DMS79 treated with DMSO at 0.1 percent for 48 hours (cell line): ENCODE results near the gene TMEM192.
"Not testable (repeated sequence)": the region's sequence is repeated elsewhere in the genome, so short reads cannot be mapped to it uniquely, and the experiment has no call there.

Experiments
- DNase-seq: peaks from one replicate; lab custom pipeline; 2025; lab: John Stamatoyannopoulos, UW

Gene TMEM192

DNA sequence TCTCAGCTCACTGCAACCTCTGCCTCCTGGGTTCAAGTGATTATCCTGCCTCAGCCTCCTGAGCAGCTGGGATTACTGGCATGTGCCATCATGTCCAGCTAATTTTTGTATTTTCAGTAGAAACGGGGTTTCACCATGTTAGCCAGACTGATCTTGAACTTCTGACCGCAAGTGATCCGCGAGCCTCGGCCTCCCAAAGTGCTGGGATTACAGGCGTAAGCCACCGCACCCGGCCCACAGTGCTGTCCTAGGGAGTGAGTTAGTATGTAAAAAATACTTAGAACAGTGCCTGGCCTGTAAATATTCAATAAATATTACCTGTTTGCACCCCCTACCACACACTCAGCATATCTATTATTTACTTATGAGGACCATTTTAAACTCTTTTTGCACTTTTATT is 20.5 kb downstream of the TMEM192 start:
- not testable (repeated sequence) for DNase-seq

DNA sequence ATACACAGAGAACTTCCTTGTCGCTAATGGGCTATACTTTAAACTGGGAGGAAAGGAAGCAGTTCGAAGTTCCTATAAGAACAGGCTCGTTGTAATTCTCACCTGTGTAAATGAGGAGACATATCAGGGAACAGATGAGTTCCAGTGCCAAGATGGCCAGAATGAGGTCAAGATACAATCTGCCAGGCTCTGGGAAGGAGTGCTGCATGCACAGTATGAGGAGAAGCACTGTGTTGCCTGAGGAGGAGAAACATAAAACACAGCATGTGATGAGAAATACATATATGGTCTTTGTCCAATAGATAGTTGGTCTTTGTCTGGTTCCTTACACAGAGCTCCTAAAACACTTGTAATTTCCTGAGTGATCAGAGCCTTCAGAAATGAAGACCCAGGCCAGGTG is 24.3 kb downstream of the TMEM192 start:
- DNase-seq: no peak

DNA sequence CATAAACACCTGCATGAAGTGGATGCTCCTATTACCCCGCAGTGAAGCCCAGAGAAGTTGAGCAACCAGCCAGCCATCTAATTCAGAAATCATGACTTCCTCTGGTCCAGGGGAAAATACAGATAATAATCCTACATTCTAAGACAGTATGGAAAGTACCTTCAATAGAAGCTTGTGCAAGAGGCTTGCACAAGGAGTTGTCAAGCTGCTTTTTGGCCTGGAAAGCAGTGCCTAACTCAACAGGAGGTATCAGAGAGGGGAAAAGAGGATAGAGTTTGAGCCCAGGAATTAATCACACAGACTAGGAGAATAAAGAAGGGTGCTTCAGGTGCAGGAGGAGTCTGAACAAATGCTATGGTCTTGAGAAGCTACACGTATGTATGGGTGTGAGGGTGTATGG is 26.7 kb downstream of the TMEM192 start:
- no peak for DNase-seq

DNA sequence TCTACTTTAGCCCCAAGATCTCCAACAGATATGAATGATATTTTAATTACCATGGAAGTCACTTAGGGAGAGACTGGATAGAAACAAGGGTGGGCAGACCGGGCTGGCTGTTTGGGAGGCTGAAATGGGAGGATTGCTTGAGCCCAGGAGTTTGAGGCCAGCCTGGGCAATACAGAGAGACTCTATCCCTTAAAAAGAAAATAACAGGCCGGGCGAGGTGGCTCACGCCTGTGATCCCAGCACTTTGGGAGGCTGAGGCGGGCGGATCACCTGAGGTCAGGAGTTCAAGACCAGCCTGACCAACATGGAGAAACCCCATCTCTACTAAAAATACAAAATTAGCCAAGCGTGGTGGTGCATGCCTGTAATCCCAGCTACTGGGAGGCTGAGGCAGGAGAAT is 27.9 kb downstream of the TMEM192 start:
- not testable (repeated sequence) for DNase-seq

DNA sequence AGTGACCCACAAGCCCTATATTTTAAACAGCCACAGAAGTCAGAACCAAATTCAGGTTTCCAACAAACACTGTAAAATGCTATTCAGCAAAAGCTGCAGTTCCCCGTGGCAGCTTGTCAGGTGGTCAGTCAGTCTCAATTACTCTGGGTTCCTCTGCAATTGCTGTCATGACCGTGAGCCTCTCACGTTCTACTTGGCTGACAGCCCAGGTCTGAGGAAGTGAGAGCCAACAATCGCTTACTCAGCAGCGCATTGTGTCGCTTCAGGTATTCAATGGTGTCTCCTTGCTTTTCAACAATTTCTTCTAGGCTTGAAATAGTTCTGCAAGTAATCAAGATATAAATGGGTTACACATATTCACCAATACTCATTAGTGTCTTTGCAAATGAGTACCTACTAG is 33.2 kb downstream of the TMEM192 start:
- DNase-seq: peak; percentile 84

DNA sequence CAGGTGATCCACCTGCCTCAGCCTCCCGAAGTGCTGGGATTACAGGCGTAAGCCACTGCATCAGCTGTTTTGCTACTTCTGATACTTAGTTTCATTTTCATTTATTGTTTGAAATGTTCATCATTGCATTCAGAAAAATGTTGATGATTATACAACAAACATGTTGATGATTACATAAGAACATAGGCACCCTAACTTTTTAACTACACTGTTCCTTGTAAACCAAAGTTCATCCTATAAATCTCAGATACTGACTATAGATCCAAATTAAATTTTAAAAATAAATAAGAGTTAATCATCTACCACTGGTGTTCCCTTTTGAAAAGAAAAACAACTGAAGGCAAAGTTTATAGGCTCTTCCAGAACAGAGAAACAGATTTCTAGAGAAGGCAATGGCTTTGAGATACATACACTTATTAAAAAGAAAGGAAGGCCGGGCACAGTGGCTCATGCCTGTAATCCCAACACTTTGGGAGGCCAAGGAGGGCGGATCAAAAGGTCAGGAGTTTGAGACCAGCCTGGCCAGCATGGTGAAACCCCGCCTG is 35.6 kb downstream of the TMEM192 start:
- DNase-seq: no peak

DNA sequence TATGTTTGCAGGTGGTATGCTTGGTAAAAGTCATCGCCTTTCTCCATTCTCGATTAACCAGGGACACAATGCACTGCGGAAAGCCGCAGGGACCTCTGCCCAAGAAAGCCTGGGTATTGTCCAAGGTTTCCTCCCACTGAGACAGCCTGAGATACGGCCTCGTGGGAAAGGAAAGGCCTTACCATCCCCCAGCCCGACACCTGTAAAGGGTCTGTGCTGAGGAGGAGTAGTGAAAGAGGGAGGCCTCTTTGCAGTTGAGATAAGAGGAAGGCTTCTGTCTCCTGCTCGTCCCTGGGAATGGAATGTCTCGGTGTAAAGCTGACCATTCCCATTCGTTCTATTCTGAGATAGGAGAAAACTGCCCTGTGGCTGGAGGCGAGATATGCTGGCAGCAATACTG is 39.3 kb downstream of the TMEM192 start:
- not testable (repeated sequence) for DNase-seq

DNA sequence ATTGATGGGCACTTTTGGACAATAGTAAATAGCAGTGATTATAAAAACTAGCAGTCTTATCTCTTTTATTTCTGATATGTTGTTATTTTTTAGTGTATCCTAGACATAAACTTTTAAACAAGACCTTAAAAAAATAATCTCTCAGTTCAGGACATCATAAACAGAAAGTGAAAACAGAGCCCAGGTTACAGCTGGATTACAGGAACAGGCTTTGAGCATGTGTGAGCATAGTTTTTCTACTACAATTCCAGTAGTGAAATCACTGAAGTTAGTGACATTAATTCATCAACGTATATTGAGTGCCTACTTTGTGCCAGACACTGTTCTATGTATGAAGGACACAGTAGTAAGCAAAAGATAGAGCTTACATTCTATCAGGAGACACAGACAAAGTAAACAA is 42.1 kb downstream of the TMEM192 start:
- DNase-seq: no peak

DNA sequence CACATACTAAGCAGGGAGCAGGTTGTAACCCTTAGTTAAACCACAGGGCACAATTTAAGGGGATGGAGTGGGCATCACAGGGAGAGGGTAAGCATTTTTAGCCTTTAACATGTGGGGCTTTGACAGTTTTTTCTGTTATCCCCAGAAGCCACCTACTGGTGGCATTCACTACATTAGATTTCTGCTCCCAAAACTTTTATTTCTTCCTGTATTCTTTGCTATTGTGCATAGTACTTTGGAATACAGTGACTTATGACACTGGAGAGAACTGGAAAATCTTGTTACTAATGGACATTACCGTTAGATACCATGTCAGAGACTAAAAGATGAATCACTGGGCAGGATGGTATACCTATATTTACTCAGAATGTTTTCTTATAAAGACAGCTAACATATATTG is 51.7 kb downstream of the TMEM192 start:
- no peak for DNase-seq

DNA sequence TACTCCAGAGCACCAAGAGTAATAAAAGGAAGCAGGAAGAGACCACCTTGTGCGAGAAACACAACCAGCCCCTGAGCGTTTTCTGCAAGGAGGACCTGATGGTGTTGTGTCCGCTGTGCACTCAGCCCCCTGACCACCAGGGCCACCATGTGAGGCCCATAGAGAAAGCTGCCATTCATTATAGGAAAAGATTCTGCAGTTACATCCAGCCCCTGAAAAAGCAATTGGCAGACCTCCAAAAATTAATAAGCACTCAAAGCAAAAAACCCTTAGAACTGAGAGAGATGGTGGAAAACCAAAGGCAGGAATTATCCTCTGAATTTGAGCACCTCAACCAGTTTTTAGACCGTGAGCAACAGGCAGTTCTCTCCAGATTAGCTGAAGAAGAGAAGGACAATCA is 53.3 kb downstream of the TMEM192 start:
- DNase-seq: peak; percentile 78

DNA sequence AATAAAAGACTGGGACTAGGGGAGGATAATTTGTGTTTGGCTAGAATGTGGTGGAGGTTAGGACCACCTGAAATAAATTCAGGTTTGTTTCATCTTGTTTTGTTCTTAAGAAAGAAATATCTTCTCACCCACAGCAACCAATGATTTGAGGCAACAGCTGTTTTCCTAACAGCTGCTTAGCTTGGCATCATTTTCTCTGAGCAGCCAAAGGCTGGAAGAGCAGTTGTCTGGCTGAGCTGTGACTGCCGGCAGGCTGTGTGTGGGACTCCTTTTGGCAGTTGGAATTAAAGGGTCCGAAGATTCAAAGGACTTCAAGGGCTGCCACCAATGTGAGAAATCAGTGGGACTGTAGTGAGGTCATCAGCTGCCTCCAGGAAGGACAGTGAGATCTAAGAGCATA is 54.0 kb downstream of the TMEM192 start:
- DNase-seq: no peak

DNA sequence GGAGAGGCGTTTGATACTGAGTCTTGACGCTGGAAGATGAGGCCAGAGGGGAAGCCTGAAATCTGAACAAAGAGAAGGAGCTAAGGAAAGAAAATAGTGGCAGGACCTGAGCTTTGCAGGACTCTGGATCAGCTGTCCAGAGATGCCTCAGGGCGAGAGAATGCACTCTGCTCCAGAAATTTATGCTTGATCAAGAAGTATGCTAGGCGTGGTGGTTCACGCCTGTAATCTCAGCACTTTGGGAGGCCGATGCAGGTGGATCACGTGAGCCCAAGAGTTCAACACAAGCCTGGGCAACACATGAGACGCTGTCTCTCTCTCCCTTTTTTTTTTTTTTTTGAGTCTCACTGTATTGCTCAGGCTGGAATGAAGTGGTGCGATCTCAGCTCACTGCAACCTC is 57.1 kb downstream of the TMEM192 start:
- no peak for DNase-seq

DNA sequence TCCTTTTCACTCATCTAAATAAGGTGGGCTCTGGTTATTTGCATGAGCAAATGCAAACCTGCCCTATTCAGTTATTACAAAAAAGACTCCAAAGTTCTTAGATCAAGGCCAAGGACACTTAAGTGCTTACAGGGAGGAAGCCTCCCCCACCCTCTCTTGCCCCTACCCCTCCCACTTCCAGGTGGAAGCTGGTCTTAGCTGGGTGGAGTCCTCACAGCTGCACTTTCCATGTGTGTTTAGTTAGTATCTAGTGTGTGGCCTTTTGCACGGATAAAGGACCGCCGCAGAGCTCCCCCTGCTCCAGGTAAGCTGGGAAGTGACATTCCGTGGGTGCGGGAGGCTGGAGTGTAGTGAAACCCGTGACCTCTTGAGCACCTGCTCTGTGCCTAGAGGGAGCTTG is 59.0 kb downstream of the TMEM192 start, which contains the start of gene TRIM75:
TRIM75 (plus strand) TSS at position 222 of the 400 bp plus-strand sequence. CDS start 5,282 bp downstream, outside the sequence.
- DNase-seq: no peak

DNA sequence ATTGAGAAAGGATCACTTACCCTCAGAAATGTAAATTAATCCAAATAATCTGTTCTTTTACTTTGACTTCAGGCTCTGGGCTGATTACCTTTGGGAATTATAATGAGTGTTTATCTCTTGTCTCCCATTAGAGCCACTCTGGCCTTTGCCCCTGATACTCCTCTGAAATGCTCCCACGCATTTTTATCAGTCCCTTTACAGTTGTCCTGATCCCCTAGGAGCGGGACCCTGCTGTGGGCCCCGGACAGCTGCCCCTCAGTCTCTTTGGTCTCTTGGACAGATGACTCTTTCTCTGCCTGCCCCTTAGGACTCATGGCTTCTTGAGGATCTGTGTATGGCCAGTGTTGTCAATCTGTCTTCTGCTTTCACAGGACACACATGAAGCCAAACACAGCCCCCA is 60.0 kb downstream of the TMEM192 start:
- no peak for DNase-seq

DNA sequence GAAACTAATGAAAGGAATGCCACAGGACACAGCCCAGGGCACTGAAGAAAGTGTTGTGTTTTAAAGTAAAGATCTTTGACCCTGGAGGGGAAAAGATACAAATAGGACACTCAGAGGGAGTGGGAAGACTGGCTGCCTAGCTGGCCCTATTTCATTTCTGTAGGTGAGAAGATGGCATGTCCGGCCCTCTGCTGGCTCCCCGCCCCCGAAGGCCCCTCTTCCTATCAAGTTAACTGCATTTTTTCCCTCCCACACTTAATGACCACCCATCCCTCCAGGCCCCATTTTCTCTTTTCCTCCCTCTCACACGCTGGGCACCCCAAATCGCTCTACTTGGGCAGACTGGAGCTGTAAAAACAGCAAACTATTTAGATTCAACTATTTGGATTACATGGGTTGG is 64.5 kb downstream of the TMEM192 start:
- DNase-seq: no peak

DNA sequence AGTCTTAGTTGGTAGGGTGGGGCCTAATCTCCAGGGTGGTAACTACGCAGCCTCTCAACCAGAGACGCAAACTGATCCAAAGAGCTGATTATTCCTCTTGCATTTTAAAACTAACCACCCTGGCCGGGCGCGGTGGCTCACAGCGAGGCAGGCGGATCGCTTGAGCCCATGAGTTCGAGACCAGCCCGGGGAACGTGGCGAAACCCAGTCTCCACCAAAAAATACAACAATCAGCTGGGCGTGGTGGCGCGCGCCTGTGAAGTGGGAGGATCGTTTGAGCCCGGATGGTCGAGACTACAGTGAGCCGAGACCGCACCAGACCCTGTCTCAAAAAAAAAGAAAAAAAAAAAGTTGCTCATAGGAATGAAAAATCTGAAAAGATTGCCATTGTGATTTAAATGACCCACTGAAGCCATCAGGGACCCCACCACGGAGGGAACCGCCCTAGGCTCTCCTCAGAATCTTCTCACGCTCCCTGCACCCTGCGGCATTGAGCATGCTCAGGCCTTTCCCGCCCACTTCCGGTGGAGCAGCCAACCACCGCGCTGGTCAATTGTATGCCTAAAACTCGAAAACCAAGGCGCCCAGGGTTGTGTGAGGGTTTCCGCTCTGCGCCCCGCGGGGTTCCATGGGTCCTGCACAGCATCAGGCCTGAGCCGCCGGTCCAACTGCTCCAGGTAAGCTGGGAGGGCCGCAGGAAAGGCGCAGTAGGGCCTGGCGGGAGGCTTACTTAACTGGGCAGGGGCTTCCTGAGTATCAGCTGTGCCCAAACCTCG is 81.0 kb downstream of the TMEM192 start, which contains the start of gene TRIM60:
TRIM60 (plus strand) TSS at position 564 of the 776 bp plus-strand sequence. CDS start 8,074 bp downstream, outside the sequence.
- DNase-seq: no peak

DNA sequence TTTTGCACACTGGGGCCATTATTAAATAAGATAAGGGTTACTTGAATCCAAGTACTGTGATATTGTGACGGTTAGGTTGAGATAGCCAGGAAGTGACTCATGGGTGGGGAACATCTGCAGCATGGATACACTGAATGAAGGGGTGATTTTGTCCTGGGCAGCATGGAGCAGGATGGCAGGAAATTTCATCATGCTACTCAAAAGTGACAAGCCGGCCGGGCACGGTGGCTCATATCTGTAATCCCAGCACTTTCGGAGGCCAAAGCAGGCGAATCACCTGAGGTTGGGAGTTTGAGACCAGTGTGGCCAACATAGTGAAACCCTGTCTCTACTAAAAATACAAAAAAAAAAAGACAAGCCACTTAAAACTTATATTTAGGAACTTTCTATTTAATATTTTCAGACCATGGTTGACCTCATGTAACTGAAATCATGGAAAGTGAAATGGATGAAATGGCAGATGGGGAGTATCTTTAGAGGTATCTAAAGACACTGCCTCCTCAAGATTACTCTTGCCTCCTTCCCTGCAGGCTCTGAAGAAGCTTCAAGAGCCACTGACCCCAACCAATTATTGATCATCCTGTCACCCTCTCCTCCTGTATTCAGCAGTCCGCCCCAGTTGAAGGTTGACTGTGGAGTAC is 84.8 kb downstream of the TMEM192 start:
- DNase-seq: no peak

DNA sequence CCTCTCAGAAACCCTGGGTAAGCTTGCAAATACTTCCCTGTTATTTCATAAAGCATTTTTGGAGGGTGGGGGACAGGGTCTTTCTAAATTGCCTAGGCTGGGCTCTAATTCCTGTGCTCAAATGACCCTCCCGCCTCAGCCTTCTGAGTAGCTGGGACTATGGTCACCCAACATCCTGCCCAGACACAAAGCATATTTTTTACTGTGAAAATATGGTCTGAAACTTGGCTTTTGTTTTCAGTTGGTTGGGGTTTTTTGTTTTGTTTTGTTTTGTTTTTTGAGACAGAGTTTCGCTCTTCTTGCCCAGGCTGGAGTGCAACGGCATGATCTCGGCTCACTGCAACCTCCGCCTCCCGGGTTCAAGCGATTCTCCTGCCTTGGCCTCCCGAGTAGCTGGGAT is 86.9 kb downstream of the TMEM192 start:
- not testable (repeated sequence) for DNase-seq
